GM21526 (cell line): ENCODE results near the gene CKM.
"Not testable (repeated sequence)": the region's sequence is repeated elsewhere in the genome, so short reads cannot be mapped to it uniquely, and the experiment has no call there.

Source experiments
- ATAC-seq: cut with Tn5 transposase; IDR thresholded peaks from one replicate; pipeline ENCODE4 v1.9.1; 2021; ENCODE audit warnings: moderate library complexity; ENCODE audit not compliant: unreplicated experiment, low FRiP score

CKM gene

DNA sequence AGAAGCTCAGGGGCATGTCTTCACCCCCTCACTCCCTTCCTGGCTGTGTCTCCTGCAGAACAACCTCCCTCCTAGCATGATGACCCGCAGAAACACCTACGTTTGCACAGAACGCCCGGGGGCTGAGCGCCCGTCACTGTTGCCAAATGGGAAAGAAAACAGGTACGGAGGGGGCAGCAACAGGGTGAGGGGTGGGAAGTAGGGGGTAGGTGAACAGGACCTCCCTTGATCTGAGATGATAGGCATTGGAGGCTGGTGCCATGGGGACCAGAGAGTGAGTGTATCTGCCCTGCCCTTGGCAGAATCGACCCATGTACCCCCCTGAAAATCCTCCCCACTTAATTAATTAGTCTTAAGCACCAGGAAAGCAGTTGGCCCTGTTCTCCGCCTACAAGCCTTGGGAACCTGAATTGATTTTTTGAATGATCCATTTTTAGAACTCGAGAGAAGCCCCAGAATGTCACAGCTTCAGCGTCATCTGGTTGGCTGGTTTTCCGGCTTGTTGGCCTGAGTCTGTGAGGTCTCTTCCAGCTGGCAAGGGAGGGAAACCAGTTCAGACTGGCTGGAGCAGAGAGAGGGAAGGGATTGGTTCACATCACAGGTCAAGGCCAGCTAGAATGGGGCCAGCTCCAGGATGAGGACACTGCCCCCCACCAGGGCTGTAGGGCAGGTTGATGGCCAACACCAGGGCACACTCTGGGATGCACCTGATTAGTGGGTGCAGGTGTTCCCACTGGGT is 28.2 kb downstream of the CKM start:
- ATAC-seq: no peak

DNA sequence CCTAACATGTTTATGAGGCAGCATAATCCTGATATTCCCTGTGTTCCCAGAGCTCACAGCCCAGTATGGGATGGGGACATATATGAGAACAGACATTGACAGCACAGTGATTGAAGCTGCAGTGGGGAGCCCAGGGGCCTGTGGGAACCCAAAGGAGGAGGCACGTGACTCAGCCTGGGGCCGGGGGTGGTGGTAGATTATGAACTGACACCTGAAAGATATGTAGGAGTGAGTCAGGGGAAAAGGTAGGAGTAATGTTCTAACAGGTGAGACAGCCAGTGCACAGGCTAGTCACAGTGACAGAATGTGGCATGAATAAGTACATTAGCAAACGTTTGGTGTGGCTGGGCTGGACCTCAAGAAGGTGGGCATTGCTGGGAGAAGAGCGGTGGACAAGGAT is 29.0 kb downstream of the CKM start:
- ATAC-seq: no peak

DNA sequence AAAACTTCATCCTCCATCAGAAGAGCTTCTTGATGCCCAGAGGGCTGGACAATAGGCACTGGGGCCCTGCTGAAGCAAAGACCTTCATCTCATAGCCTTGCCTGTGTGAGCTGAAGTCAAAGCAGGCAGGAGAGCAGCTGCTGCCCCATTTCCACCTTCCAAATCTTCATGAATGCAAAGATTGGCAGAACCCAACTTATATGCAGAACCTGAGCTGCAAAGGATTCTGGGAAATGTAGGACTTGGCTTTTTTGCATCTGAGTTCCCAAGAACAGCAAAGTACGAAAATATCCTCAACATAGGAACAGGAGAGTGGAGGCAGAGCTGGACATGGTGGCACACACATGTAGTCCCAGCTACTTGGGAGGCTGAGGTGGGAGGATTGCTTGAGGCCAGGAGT is 30.8 kb downstream of the CKM start:
- no peak for ATAC-seq

DNA sequence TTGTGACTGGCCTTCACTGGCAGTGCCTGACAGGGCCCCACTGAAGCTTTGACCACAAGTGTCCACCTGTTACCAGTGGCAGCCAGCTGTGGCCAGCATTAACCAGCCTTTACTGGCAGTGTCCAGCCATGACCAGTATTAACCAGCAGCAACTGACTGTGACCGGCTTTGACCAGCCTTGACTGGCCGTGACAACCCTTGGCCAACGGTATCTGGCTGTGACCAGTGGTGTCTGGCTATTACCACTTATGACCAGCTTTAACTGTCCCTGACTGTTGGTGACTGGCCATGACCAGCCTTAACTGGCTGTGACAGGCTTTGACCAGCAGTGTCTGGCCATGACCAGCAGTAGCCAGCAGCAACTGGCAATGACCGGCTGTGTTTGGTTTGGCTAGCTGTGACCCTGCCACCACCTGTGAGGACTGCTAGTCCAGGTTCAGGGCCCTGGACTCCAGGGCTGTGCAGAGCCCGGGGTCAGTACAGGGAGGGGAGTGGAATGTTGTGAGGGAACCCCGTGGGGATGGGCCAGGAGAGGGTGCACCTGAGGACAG is 32.2 kb downstream of the CKM start:
- ATAC-seq: no peak

DNA sequence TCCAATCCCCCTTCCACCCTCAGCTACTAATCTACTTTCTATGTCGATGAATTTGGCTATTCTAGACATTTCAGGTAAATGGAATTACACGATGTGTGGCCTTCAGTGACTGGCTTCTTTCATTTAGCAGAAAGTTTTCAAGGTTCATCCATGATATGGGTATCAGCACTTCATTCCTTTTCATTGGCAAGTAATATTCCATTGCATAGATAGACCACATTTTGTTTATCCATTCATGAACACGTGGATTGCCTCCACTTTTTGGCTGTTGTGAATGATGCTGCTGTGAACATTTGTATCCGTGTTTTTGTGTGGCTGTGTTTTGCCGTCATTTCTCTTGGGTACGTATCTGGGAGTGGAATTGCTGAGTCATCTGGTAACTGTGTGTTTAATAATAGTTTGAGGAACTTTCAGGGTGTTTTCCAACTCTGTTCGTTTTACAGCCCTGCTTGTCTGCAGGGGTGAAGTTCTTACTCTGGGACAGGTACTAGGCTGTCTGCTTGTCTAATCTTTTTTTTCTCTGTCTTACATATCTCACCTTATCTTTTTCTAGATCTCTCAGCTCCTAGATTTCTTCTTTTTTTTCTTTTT is 39.1 kb downstream of the CKM start:
- ATAC-seq: no peak

DNA sequence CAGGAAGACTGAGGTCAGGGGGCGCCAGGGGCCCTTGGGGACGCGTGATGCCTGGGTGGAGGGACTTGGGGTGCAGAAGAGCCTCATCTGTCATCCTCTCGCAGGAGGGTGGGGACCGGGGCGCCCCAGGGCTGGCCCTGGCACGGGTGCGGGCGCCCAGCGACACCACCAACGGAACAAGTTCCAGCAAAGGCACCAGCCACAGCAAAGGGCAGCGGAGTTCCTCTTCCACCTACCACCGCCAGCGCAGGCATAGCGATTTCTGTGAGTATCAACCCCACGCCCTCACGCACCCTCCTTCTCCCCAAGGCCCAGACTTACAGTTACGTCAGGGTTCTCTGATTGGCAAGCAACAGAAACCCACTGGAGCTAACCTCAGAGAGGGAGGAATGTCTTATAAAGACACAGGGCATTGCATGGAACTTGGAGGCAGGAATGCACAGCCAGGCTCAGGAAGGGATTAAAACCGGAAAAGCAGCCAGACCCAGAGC is 42.2 kb downstream of the CKM start:
- ATAC-seq: no peak

DNA sequence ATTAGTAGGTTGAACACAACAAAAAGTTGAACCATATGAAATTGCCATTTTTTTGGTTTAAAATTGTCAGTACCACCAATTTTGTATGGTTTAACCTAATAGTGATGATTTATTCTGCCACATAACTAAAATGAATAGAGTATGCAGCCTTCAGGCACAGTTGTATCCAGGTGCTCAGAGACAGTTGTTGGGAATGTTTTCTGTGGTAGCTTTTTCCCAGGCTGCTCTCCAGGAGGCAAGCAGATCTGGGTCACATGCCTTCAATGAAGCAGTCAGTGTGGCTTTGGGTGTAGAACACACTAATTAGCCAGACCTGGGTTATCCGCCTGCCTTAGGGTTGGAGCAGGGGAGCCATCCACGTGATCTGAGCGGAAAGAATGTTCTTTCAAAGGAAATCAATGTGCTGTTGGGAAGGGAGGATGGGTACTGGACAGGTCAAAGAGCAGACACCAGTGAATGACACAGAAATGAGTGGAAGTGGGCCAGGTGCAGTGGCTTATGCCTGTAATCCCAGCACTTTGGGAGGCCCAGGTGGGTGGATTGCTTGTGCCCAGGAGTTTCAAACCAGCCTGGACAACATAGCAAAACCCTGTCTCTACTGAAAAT is 43.0 kb downstream of the CKM start:
- ATAC-seq: no peak

DNA sequence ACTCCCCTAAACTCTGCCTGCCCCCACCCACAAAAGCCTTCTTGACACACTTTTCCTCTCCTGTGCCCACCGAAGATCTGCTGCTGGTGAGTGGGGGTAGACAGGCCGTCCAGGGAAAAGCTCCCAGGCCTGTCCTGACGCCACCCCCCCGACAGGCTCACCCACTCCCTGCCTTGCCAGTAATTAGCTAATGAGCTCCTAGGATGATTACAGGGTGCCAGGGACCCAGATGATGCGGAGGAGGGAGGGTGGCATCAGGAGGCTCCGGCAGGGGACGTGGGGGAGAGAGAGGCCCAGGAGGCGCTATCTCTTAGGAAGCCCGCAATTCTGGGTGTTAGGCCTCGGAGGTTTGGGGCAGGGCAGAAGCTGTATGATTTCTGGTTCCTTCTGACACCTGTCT is 44.6 kb downstream of the CKM start:
- no peak for ATAC-seq

DNA sequence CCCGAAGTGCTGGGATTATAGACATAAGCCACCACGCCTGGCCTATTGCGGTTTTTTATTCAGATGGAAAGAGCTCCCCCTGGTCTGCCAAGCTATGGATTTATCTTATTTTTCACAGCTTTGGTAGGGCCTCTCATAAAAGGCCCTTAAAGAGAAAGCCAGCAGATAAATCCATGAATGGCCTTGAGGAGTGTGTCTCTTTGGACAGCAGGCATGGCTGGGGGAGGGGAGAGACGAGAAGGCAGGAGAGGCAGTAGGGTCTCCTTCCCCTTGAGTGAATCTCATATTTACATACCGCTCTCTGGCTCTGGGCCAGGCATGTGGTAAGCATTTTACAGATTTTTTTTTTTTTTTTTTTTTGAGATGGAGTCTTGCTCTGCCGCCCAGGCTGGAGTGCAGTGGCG is 46.4 kb downstream of the CKM start:
- no peak for ATAC-seq

DNA sequence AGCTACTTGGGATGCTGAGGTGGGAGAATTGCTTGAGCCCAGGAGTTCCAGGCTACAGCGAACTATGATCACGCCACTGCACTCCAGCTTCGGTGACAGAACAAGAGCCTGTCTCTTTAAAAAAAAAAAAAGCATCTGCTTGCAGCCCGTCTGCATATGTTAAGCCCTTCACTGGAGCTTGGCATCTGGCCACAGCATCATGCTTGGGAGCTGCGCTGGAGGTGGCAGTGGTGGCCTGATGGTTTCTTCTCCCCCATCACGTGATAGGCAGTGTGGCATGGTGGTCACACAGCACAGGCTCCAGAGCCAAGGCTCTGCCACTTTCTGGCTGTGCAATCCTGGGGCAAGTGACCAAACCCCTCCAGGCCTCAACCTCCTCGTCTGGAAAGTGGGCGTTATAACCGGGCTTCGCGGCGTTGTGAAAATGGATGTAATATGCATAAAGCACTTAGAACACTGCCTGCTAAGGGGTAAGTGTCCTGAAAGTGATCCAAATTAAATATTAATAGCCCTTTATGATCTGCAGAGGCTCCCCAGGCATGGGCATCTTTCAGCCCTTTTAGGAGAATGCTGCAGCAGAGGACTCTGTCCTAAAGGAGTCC is 47.2 kb downstream of the CKM start:
- ATAC-seq: no peak

DNA sequence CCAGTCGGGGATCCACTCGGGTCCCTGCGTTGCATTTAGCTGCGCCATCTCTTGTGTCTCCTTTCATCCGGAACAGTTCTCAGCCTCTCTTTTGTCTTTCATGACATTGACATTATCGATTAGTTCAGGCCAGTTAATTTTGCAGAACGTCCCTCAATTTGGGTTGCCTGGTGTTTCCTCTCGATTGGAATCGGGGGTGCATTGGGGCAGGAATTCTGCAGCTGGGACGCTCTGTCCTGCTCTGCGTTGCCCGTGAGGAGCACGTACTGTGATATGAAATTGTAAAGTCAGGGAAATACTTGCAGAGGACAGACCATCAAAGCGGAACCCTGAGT is 49.2 kb downstream of the CKM start:
- no peak for ATAC-seq

DNA sequence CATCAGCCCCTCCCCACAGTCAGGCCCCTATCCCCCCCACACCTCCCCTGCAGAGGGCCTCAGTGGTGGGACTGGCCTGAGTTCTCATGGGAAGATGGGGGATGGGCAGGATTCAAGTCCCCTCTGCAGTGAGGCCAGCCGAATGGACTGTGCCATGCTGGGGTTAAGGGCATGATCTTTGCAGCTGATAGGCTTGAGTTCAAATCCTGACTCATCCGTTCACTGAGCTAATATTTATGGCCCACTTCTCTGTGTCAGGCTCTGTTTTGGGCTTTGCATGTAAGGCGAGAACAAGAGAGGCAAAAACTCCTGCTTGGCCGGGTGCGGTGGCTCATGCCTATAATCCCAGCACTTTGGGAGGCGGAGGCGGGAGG is 51.0 kb downstream of the CKM start:
- ATAC-seq: no peak

DNA sequence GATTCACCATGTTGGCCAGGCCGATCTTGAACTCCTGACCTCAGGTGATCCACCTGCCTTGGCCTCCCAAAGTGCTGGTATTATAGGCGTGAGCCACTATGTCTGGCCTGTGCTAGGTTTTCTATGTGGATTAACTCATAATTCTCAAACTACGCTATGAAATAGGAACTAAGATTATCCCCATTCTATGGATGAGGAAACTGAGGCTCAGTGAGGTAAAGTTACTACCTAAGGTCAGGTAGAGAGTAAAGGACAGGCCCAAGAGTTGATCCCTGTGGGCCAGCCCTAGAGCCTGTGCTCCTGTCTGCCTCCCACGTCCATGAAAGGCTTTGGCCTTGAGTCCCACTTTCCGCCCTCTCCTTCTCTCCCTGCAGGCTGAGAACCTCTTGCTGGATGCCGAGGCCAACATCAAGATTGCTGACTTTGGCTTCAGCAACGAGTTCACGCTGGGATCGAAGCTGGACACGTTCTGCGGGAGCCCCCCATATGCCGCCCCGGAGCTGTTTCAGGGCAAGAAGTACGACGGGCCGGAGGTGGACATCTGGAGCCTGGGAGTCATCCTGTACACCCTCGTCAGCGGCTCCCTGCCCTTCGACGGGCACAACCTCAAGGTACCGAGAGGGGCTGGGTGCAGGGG is 51.5 kb downstream of the CKM start:
- no peak for ATAC-seq

DNA sequence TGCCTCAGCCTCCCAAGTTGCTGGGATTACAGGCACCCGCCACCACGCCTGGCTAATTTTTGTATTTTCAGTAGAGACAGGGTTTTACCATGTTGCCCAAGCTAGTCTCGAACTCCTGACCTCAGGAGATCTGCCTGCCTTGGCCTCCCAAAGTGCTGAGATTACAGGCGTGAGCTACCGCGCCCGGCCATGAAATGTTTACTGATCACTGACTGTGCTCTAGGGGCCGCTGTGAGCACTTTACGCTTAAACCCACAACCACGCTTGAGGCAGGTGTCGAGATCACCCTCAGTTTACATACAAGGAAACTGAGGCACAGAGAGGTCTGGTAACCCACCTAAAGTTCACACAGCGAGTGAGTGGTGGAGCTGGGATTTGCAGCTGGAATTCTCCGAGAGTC is 52.7 kb downstream of the CKM start:
- ATAC-seq: not testable (repeated sequence)

DNA sequence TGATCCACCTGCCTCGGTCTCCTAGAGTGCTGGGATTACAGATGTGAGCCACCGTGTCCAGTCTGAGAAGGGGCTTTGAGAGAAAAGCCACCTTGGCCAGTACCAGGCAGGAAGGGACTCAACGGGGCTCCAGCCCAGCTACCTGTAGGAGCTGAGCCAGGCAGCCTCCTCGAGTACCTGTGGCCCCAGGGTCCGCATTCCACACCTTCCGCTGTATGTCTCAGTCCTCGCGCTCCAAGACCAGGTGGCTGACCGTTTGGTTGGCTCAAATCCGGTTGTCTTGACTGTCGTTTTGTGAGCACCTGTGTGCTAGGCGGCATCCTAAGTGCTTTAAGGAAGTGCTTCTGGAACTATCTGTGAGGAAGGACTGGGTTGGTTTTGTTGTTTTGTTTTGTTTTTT is 55.4 kb downstream of the CKM start:
- ATAC-seq: no peak

DNA sequence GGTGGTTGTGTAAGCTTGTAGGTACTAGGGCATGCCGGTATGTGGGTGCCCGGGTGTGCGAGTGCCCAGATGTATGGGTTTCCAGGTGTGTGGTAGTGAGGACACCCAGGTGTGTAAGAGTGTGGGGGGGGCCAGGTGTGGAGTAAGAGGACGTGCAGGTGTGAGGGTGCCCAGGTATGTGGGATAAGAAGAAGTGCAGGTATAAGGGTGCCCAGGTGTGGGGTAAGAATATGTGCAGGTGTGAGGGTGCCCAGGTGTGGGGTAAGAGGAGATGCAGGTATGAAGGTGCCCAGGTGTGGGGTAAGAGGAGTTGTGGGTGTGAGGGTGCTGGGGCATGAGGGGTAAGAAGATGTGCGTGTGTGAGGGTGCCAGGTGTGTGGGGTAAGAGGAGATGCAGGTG is 57.3 kb downstream of the CKM start:
- no peak for ATAC-seq

DNA sequence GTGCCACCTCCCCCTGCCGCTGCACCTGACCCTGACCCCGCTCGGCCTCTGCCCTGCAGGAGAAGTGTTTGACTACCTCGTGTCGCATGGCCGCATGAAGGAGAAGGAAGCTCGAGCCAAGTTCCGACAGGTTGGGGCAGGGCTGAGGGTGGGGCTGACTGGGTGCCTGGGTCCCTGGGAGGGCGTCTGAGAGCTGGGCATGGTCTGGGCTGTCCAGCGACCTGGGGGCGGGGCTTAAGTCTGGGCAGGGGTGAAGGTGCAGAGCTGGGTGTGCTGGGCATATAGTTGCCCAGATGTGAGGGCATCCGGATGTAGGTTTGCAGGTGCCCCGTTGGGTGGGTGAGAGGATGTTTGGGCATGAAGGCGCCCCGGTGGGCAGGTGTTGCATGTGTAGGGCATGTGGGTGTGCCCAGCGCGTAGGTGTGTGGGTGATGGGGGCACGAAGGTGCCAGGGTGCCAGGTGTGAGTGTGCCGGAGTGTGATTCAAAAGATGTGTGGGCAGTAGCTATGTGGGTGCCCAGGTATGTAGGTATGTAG is 57.8 kb downstream of the CKM start:
- no peak for ATAC-seq

DNA sequence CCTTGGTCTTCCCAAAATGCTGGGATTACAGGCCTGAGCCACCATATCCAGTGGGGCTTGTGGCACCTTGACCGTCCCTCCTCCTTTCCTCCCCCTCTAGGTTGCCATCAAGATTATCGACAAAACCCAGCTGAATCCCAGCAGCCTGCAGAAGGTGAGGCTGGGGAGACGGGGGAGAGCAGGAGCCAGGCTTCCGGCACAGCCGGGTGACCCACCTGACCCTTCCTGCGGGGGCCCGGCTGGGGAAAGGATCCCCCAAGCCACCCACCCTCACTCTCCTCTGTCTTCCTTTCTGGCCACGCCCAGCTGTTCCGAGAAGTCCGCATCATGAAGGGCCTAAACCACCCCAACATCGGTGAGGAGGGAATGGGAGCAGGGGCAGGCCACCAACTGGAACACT is 59.7 kb downstream of the CKM start:
- no peak for ATAC-seq

DNA sequence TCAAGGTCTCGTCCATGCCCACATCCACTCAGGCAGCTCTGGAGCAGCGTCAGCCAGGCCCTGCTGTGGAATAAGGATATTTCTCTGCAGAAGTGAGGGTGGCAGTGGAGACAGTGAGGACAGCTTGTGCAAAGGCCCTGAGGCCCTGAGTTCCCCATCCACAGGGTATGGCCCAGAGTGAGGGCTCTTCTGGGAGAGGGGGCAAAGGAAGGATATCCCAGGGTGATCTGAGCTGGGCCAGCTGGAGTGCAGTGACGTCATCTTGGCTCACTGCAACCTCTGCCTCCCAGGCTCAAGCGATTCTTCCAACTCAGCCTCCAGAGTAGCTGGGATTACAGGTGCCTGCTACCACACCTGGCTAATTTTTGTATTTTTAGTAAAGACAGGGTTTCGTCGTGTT is 60.1 kb downstream of the CKM start:
- ATAC-seq: no peak

DNA sequence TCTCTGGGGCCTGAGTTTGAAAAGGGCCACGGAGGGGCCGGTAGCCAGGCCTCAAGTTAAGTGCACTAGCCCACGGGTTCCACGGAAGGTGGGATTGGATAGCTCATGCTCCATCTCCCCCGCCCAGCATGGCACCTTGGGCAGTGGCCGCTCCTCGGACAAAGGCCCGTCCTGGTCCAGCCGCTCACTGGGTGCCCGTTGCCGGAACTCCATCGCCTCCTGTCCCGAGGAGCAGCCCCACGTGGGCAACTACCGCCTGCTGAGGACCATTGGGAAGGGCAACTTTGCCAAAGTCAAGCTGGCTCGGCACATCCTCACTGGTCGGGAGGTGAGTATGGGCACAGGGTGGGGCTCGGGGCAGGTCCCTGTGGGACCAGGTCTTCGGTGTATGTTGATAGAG is 63.8 kb downstream of the CKM start:
- no peak for ATAC-seq

DNA sequence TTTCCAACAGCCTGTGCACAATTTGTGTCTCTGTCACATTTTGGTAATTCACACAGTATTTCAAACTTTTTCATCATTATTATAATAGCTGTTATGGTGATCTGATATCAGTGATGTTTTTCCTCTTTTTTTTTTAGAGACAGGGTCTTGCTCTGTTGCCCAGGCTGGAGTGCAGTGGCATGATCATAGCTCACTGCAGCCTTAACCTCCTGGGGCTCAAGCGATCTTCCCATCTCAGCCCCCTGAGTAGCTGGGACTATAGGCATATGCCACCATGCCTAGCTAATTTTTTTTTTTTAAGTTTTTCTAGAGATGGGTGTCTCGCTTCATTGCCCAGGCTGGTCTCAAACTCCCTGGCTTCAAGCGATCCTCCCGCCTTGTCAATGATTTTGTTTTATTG is 65.8 kb downstream of the CKM start:
- no peak for ATAC-seq
